ENCODE data around the gene DOK4.

DNA sequence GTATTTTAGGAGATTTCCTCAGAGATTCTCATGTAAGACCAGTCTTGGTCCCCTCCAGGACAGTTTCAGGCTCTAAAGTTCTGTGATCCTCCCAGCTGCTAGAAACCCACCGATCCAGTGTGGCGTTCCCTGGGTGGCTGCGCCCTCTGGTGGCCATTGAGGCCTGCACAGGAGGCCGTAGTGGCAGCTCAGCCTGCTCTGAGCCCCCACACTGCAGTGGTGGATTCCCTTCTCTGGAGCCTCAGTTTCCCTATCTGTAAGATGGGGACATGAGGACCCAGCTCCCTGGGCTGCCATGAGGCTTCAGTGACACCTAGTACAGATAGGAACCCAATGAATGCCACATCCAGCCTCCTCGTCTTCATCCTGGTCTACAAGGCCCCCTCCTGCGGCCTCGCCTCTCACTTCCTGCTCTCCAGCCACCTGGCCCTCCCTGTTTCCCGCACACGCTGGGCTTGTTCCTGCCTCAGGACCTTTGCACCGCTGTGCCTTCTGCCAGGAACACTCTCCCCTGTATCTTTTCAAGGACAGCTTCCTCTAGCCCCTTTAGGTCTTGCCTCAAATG, 33.6 kb upstream of the DOK4 start:
- TF ChIP-seq POLR2A (IDR thresholded peaks at IDR 0.05) = no peak
- TF ChIP-seq, protein P1, sequence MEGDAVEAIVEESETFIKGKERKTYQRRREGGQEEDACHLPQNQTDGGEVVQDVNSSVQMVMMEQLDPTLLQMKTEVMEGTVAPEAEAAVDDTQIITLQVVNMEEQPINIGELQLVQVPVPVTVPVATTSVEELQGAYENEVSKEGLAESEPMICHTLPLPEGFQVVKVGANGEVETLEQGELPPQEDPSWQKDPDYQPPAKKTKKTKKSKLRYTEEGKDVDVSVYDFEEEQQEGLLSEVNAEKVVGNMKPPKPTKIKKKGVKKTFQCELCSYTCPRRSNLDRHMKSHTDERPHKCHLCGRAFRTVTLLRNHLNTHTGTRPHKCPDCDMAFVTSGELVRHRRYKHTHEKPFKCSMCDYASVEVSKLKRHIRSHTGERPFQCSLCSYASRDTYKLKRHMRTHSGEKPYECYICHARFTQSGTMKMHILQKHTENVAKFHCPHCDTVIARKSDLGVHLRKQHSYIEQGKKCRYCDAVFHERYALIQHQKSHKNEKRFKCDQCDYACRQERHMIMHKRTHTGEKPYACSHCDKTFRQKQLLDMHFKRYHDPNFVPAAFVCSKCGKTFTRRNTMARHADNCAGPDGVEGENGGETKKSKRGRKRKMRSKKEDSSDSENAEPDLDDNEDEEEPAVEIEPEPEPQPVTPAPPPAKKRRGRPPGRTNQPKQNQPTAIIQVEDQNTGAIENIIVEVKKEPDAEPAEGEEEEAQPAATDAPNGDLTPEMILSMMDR (IDR thresholded peaks at IDR 0.05) = peak; percentile 91 to 95 (median 94)

Data from uterus (tissue), 2 donors.